Hematopoietic multipotent progenitor cell treated with erythropoietin and hydrocortisone succinate and interleukin-3 and kit ligand, for 8 days (in vitro differentiated cells): Measurements from ENCODE around the gene SLC7A8.
"Not testable (repeated sequence)": the region's sequence is repeated elsewhere in the genome, so short reads cannot be mapped to it uniquely, and the experiment has no call there.

Source experiments
- DNase-seq: peaks from one replicate; pipeline ENCODE4 v3.0.0-alpha.2; 2015

The SLC7A8 gene

DNA sequence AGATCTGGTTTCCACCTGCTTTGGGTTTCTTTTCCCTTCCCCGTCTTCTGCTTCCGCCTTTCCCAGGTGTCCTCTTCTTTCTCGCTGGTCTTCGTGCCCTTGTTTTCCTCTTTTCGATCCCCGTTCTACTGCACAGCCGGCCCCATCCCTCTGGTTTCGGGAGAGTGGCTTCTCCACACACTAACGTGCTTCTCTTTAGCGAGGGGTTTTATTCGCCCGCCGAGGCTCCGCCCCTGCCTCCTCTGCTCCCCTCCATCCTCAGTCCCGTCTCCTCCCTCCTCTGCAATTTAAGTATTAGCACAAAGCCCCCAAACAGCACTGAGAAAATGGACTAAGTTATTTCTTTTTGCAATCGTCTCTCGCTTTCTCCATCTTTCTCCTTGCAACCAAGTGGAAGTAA lies at the start of gene SLC7A8:
Gene SLC7A8 (minus strand): TSS at position 182 of the 400 bp plus-strand sequence. CDS start 746 bp downstream, outside the sequence.
- DNase-seq = no peak

DNA sequence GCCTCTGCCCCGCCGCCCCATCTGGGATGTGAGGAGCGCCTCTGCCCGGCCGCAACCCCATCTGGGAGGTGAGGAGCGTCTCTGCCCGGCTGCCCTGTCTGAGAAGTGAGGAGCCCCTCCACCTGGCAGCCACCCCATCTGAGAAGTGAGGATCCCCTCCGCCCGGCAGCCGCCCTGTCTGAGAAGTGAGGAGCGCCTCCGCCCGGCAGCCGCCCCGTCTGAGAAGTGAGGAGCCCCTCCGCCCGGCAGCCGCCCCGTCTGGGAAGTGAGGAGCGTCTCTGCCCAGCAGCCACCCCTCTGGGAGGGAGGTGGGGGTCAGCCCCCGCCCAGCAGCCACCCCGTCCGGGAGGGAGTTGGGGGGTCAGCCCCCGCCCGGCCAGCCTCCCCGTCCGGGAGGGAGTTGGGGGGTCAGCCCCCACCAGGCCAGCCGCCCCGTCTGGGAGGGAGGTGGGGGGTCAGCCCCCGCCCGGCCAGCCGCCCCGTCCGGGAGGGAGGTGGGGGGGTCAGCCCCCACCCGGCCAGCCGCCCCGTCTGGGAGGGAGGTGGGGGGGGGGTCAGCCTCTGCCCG lies 48.9 kb upstream of the SLC7A8 start:
- DNase-seq = not testable (repeated sequence)

DNA sequence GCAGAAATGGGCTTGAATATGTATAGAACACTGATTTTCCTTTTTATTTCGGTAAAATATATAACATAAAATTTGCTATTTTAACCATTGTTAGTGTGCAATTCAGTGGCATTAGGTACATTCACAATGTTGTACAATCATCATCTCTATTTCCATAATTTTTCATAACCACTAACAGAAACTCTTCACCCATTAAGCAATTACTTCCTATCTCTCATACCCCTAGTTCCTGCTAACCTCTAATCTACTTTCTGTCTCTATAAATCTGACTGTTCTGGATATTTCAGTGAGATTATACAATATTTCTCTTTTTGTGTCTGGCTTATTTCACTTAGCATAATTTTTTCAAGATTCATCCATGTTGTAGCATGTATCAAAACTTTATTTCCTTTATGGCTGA lies 45.4 kb upstream of the SLC7A8 start:
- no peak for DNase-seq

DNA sequence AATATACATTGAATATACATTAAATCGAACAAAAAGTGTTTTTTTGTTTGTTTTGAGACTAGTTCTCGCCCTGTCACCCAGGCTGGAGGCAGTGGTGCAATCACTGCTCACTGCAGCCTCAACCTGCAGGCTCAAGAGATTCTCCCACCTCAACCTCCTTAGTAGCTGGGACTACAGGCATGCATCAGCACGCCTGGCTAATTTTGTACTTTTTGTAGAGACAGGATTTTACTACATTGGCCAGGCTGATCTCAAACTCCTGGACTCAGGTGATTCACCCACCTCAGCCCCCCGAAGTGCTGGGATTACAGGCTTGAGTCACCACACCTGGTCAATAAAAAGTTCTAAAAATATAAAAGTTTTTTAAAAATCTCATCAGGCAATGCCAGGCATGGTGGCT lies 44.1 kb upstream of the SLC7A8 start:
- no peak for DNase-seq

DNA sequence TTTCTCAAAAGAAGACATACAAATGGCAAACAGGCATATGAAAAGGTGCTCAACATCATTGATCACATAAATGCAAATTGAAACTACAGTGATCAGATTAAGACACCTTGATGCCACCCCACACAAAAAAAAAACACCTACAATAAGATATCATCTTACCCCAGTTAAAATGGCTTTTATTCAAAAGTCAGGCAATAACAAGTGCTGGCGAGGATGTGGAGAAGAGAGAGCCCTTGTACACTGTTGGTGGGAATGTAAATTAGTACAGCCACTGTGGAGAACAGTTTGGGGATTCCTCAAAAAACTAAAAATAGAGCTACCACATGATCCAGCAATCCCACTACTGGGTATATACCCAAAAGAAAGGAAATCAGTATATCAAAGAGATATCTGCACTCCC lies 41.5 kb upstream of the SLC7A8 start:
- not testable (repeated sequence) for DNase-seq

DNA sequence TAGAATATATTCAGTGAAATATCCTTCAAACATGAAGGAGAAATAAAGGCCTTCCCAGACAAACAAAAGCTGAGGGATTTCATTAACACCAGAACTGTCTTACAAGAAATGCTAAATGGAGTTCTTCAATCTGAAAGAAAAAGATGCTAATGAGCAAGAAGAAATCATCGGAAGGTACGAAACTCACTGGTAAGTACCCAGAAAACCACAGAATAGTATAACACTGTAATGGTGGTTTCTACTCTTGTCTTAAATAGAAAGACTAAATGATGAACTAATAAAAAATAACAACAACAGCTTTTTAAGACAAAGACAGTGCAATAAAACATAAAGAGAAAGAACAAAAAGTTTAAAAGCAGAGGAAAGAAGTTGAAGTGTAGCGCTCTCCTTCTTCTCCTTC lies 35.6 kb upstream of the SLC7A8 start:
- no peak for DNase-seq

DNA sequence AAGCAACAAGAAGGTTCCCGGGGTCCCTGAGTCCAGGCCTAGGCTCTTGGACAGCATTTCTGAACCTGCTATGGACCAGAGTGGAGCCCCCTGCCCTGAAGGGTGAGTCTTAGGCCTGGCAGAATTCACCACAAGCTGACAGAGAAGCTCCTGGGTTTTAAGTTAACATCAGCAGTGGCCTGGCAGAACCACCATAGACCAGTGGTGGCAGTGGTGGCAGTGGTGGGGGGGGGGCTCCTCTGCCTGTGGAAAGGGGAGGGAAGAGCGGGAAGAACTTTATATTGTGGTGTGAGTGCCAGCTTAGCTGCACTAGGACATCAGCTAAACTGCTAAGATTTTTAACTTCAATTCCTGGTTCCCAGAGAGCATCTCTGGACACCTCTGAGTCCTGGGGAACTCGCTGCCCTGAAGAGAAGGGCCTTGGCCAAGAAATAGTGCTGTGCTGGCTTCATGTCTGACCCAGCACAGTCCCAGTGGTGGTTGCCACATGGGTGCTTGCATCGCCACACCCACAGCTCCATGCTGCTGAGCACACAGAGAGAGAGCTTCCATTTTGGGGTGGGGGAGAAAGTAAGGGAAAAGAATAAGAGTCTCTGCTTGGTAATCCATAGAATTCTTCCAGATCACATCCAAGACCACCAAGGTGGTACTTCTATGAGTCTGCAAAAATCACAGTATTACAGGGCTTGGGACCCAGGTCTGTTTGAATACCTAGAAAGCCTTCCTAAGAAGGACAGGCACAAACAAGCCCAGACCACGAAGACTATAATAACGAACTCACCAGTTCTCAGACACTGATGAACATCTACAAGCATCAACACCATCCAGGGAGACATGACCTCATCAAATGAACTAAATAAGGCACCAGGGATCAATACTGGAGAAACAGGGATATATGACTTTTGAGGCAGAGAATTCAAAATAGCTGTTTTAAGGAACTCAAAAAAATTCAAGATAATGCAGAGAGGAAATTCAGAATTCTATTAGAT lies 33.9 kb upstream of the SLC7A8 start:
- DNase-seq = no peak

DNA sequence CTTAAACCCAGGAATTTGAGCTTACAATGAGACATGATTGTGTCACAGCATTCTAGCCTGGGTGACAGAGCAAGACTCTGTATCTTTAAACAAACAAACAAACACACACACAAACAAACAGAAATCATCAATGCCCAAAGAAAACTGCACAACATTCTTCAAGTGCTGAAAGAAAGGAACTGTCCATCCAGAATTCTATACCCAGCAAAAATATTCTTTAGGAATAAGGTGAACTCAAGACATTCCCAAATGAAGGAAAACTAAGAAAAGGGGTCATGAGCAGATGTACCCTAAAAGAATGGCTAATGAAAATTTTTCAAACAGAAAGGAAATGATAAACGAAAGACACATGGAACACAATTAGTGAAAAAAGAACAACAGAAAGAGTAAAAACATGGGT lies 32.0 kb upstream of the SLC7A8 start:
- no peak for DNase-seq

DNA sequence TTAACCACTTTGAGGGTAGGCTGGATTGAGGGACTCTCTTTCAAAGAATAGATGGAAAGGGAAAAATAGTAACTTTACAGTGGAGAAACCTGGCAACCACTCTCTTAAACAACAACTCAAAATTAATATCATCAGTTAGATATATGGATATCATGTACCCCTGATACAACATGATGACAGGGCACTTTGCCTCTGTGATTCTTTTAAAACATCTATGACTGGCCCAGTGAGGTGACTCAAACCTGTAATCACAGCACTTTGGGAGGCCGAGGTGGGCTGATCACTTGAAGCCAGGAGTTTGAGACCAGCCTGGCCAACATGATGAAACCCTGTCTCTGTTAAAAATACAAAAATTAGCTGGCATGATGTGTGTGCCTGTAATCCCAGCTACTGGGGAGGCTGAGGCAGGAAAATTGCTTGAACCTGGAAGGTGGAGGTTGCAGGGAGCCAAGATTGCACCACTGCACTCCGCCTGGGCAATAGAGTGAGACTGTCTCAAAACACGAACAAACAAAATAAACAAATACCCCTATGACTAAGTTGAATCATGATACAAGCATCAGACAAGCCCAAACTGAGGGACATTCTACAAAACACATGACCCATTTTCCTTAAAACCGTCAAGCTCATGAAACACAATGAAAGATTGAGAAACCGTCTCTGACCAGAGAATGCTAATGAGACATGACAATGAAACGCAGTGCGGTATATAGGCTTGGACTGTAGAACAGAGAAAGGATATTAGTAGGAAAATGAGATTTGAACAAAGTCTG lies 26.4 kb upstream of the SLC7A8 start:
- DNase-seq = no peak

DNA sequence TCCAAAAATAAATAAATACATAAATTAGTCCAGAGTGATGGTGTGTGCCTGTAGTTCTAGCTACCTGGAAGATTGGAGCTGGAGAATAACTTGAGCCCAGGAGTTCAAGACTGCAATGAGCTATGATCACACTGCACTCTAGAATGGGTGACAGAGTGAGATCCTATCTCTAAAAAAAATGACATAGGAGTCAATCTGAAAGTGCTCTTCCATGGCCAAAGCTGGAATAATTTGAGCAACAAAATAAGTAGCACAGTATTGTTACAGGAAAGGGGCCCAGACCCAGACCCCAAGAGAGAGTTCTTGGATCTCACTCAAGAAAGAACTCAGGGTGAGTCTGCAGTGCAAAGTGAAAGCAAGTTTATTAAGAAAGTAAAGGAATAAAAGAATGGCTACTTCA lies 24.9 kb upstream of the SLC7A8 start:
- DNase-seq = no peak

DNA sequence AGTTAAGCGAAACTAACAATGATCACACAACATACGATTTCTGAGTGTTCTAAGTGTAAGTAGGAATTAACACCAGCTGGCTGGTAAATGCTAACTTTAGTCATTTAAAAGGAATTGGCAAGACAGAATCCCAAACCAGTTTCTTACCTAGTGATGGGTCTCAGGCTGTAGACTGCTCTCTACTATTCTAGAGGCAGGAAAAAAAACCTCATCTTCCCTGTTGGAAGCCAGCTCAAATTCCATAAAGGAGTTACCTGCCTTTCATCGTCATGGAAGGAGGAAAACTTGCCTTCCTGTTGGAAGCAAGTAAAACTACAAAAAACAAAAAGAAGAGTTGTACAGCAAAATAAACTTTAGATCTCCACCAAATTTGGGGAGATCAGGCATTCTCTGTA lies 23.7 kb upstream of the SLC7A8 start:
- DNase-seq = no peak

DNA sequence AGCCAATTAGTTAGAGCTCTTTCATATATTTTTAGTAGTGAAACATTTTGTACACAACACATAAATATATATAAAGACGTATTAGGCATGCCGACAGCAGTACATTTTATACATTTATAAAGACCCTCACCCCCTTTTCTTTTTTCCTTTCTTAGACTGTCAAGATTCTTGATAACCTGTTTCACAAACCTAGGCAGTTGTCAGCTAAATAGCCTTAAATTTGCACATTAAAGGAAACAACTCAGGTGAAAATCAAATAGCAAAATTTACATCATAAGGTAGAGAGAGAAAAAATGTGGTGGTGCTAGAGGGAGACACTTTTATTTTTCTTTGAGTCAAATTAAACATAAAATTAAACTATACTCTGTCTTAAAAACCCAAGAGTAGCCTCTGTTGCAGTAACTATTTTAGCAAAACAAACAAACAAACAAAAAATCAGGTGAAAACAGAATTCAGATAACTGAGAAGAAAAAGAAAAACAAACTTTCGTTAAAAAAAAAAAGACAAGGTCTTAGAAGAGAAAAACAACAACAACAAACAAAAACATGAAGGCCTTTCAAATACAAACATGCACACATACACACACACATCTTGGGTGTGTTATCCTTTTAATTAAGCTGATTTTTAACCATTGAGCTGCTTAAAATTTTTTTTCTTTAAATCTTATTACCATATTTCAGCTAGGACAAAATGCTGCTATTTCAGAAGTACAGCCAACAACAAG lies 23.1 kb upstream of the SLC7A8 start:
- no peak for DNase-seq

DNA sequence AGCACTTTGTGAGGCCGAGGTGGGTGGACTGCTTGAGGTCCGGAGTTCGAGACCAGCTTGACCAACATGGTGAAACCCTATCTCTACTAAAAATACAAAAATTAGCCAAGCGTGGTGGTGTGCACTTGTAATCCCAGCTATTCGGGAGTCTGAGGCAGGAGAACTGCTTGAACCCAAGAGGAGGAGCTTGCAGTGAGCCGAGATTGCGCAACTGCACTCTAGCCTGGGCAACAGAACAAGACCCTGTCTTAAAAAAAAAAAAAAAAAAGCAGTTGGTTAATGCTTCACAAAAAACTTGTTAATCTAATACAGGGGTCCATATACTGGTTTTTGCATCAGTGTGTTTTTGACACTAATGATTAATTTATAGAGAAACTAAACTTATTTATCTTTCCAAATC lies 18.5 kb upstream of the SLC7A8 start:
- no peak for DNase-seq

DNA sequence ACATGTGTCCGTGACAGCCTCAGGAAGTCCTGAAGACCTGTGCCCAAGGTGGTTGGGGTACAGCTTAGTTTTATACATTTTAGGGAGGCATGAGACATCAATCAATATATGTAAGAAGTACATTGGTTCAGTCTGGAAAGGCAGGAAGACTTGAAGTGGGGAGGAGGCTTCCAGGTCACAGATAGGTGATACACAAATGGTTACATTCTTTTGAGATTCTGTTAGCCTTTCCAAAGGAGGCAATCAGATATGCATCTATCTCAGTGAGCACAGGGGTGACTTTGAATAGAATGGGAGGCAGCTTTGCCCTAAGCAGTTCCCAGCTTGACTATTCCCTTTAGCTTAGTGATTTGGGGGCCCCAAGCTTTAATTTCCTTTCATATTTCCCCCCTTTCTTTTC lies 15.7 kb upstream of the SLC7A8 start:
- DNase-seq = not testable (repeated sequence)

DNA sequence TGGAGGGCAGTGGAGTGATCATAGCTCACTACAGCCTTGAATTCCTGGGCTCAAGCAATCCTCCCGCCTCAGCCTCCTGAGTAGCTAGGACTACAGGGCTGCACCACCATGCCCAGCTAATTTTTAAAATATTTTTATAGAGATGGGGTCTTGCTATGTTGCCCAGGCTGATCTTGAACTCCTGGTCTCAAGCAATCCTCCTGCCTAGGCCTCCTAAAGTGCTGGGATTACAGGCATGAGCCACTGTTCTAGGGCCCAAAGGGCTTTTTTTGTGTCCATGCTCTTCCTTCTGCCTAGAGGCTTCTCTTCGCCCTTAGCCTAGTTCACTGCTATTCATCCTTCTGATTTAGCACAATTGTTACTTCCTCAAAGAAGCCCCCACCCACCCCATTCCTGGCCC lies 13.0 kb upstream of the SLC7A8 start:
- DNase-seq = not testable (repeated sequence)

DNA sequence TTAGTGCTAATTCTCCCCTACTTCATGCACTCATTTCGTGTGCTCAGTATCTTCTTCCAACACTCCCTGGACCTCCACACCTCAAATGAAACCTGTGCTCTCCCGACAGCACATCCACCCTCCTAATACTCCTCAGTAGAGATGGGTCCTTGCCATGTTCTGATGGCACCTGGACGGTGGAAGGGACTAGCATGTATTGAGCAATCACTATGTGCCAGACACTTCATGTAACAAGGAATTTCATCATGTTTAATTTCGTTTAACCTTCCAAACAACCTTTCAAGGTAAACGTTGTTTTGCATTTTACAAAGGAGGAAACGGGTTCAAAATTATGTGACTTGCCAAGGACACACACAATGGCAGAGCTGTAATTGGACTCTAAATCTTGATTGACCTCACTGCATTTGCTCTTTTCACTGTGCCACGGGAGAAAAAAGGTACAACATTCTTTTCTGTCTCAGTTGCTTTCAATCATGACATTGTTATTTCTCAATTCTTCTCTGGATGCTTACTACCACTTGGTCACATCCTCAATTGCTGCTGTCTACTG lies 12.2 kb upstream of the SLC7A8 start:
- no peak for DNase-seq

DNA sequence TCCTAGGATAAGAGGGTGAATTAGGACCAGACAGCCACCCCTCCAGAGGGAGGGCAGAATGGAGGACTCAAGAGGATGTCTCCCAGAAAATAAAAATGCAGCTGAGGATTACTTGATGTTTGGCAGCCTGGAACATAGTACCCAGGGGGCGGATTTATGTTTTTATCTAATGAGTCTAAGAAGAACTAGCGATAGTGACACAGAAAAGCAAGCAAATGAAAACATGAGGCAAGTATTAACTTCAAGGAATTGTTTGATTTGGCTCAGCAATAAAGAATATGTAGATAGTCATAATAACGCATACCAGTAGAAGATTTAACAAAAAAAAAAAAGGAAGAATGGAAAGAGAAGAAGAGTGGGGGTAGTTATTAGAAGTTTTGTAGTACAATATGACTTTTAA lies 10.0 kb upstream of the SLC7A8 start:
- no peak for DNase-seq

DNA sequence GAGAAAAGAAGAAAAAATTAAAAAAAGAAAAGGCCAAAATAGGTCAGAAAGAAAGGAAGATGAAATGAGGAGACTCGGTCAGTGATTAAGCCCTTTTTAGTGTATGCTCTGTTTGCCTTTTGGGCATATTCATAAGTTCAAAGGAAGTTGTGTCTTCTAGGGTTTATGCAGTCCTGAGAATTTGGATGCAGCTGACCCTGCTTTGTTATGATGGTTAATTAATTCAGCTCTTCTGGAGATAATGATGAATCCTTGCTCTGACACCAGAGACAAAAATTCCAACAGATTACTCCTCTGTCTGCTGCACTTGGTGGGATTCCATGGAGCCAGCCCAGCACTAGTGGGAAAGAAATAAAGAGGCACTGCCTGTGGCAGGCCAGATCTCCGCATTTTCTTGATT lies 4.5 kb upstream of the SLC7A8 start:
- no peak for DNase-seq

DNA sequence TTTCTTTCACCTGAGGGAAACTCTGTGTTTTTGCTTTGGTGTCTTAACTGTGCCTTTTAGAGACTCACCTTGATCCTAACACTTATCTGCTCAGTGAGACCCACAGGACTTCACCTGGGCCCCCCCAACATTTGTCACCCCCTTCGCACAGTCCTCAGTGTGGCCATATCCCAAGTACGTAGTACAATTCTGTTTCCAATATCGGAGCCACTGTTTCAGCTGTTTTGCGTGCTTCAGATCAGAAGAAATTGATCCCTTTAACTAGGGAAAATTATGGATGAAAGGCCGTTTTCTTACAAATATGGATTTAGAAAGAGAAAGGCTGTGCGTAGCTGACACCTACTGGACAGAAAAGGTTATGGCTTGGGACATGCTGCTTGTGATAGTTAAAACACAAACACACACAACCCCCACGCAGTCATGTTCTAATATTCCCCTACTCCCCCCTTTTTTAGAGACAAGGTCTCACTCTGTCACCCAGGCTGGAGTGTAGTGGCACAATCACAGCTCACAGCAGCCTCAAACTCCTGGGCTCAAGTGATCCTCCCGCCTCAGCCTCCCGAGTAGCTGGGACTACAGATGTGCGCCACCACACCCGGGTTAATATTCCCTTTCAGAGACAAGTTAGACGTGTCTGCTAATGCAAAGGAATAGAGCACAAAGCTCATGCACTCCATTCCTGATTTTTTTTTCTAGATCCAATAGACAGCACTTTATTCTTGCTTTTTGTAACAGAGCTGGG lies 3.6 kb upstream of the SLC7A8 start:
- peak; percentile 65 for DNase-seq

DNA sequence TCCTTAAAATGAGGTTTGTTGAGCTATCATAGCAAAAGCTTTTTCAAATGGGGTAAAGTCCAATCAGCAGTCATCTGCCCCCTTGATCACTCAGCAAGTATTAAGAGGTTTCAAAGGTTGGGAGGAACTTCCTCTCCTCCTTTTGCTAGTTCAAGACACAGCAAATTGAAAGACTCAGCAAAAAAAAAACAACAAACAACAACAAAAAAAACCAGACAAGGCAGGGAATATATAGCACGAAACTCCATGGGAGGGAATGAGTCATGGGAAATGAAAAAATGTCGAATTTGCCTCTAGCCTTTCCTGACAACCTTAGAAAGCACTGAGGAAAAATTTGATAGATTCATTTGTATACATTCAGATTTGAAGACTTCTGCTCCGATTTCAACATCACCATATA lies 1.6 kb upstream of the SLC7A8 start:
- DNase-seq = no peak

DNA sequence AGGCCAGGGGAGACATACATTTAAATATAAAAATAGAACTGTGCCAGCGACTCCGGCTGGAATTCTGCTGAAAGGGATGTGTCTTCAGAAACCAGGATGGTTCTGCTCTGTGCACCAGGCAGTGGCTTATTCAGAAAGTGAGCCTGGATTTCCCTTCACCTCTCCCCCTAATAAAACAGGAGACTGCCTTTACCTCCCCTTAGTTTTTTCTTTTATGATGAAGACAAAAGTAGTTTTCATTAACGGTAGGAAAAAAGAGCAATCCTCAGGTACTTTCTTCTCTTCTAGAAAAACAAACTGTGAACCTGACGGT lies 346 bp downstream of the SLC7A8 start:
- DNase-seq = no peak
